ENCODE measurements around the gene FCHO2.

The FCHO2 gene

GRCh38 chr5:73095564-73096238 is 139.9 kb downstream of the FCHO2 start:
- H3K27me3 ChIP-seq (ENCODE audit: insufficient read depth, low read length, poor library complexity, severe bottlenecking), result no peaks in the 10 kb centered on the region
- no peaks in the 10 kb centered on the region for H3F3A ChIP-seq (ENCODE audit: low read depth)
- H3K4me1 ChIP-seq (ENCODE audit: insufficient read depth, low read length, poor library complexity, severe bottlenecking), result no peaks in the 10 kb centered on the region
- no peak overlapping the region for H3K9ac ChIP-seq (ENCODE audit: low read depth, low read length, poor library complexity, severe bottlenecking)
- H3K9me2 ChIP-seq (replicated peaks; ENCODE audit: low read depth, low read length), result no peaks in the 10 kb centered on the region
- peaks cover 4% of the 10 kb centered on the region; the same call in 1 of the 2 replicates for H3K9me3 ChIP-seq (ENCODE audit: insufficient read depth, low read depth, low read length)
- no peaks in the 10 kb centered on the region for H4K20me1 ChIP-seq (ENCODE audit: insufficient read depth, low read length, poor library complexity, severe bottlenecking)
- H2AFZ ChIP-seq (ENCODE audit: low read length), result no peak overlapping the region
- H3K4me2 ChIP-seq (ENCODE audit: low read depth, low read length, poor library complexity, severe bottlenecking), result no peak overlapping the region
- H3K79me2 ChIP-seq (ENCODE audit: insufficient read depth, low read length), result no peaks in the 10 kb centered on the region
- H3K4me3 ChIP-seq (ENCODE audit: low read length, poor library complexity, severe bottlenecking), result no peak overlapping the region
- no peak for TF ChIP-seq CTCF (conservative IDR thresholded peaks at IDR 0.05; ENCODE audit: low read length)
- H3K36me3 ChIP-seq (ENCODE audit: insufficient read depth, low read length), result no peaks in the 10 kb centered on the region

GRCh38 chr5:73096239-73096575 is 140.4 kb downstream of the FCHO2 start:
- TF ChIP-seq EZH2phosphoT487 (IDR thresholded peaks at IDR 0.05; ENCODE audit: borderline replicate concordance) (no peak), CTCF (conservative IDR thresholded peaks at IDR 0.05; ENCODE audit: low read length) (no peak)
- Histone ChIP-seq H3K79me2 (ENCODE audit: insufficient read depth, low read length) (no peaks in the 10 kb centered on the region), H2AFZ (ENCODE audit: low read length) (no peak overlapping the region), H3K36me3 (ENCODE audit: insufficient read depth, low read length) (no peaks in the 10 kb centered on the region), H3F3A (ENCODE audit: low read depth) (no peaks in the 10 kb centered on the region), H3K9me3 (ENCODE audit: insufficient read depth, low read depth, low read length) (peaks cover 4% of the 10 kb centered on the region; the same call in 1 of the 2 replicates), H3K9ac (ENCODE audit: low read depth, low read length, poor library complexity, severe bottlenecking) (no peak overlapping the region), H3K4me3 (ENCODE audit: low read length, poor library complexity, severe bottlenecking) (no peak overlapping the region), H3K9me2 (replicated peaks; ENCODE audit: low read depth, low read length) (no peaks in the 10 kb centered on the region), H3K4me1 (ENCODE audit: insufficient read depth, low read length, poor library complexity, severe bottlenecking) (no peaks in the 10 kb centered on the region), H4K20me1 (ENCODE audit: insufficient read depth, low read length, poor library complexity, severe bottlenecking) (no peaks in the 10 kb centered on the region), H3K4me2 (ENCODE audit: low read depth, low read length, poor library complexity, severe bottlenecking) (no peak overlapping the region), H3K27me3 (ENCODE audit: insufficient read depth, low read length, poor library complexity, severe bottlenecking) (no peaks in the 10 kb centered on the region)

GRCh38 chr5:73097740-73098139 is 141.9 kb downstream of the FCHO2 start:
- Histone ChIP-seq H3K9ac (ENCODE audit: low read depth, low read length, poor library complexity, severe bottlenecking) (no peak overlapping the region), H3F3A (ENCODE audit: low read depth) (no peaks in the 10 kb centered on the region), H2AFZ (ENCODE audit: low read length) (no peak overlapping the region), H3K79me2 (ENCODE audit: insufficient read depth, low read length) (no peaks in the 10 kb centered on the region), H3K27me3 (ENCODE audit: insufficient read depth, low read length, poor library complexity, severe bottlenecking) (no peaks in the 10 kb centered on the region), H3K36me3 (ENCODE audit: insufficient read depth, low read length) (no peaks in the 10 kb centered on the region), H3K4me3 (ENCODE audit: low read length, poor library complexity, severe bottlenecking) (no peak overlapping the region), H3K4me1 (ENCODE audit: insufficient read depth, low read length, poor library complexity, severe bottlenecking) (no peaks in the 10 kb centered on the region), H4K20me1 (ENCODE audit: insufficient read depth, low read length, poor library complexity, severe bottlenecking) (no peaks in the 10 kb centered on the region), H3K4me2 (ENCODE audit: low read depth, low read length, poor library complexity, severe bottlenecking) (no peak overlapping the region), H3K9me3 (ENCODE audit: insufficient read depth, low read depth, low read length) (peaks cover 4% of the 10 kb centered on the region; the same call in 1 of the 2 replicates), H3K9me2 (replicated peaks; ENCODE audit: low read depth, low read length) (no peaks in the 10 kb centered on the region)
- TF ChIP-seq CTCF (conservative IDR thresholded peaks at IDR 0.05; ENCODE audit: low read length) (no peak), EZH2phosphoT487 (IDR thresholded peaks at IDR 0.05; ENCODE audit: borderline replicate concordance) (no peak)

Measured in Loucy (cell line).